Astrocyte (in vitro differentiated cells and primary cell): ENCODE measurements around the gene MUC13. TPM values are rescaled to one million over a fixed set of nuclear protein-coding genes. Genes with fewer than 3 reads are reported as not detected.

Experiments
- DNase-seq: peaks from one replicate; pipeline ENCODE4 v3.0.0-alpha.2; 2010; ENCODE audit warnings: low read depth
- FAIRE-seq: peaks from 2 replicates; lab custom pipeline; 2011; peaks lifted over from hg19 to GRCh38; lab: Jason Lieb, UNC
- H2AFZ ChIP-seq: 2 replicates; pipeline ENCODE4 v1.6.0; 2012; ENCODE audit warnings: low read depth, low read length, inconsistent platforms
- H3K27ac ChIP-seq: 2 replicates; pipeline ENCODE4 v1.5.1; 2011; ENCODE audit warnings: low read depth, low read length, inconsistent platforms
- H3K27me3 ChIP-seq: 2 replicates; pipeline ENCODE4 v1.6.0; 2011; ENCODE audit warnings: low read length, inconsistent platforms; ENCODE audit not compliant: insufficient read depth
- H3K36me3 ChIP-seq: 2 replicates; pipeline ENCODE4 v1.5.1; 2011; ENCODE audit warnings: low read length, inconsistent platforms; ENCODE audit not compliant: insufficient read depth
- H3K4me1 ChIP-seq: 2 replicates; pipeline ENCODE4 v1.5.1; 2011; ENCODE audit warnings: low read length, inconsistent platforms; ENCODE audit not compliant: insufficient read depth
- H3K4me2 ChIP-seq: 2 replicates; pipeline ENCODE4 v1.6.0; 2012; ENCODE audit warnings: low read length, inconsistent platforms
- H3K4me3 ChIP-seq: 2 replicates; pipeline ENCODE4 v1.5.1; 2011; ENCODE audit warnings: low read depth, mild to moderate bottlenecking, low read length, inconsistent platforms; ENCODE audit not compliant: insufficient read depth
- H3K79me2 ChIP-seq: 2 replicates; pipeline ENCODE4 v1.6.0; 2012; ENCODE audit warnings: mild to moderate bottlenecking, low read length, inconsistent platforms; ENCODE audit not compliant: insufficient read depth
- H3K9ac ChIP-seq: 2 replicates; pipeline ENCODE4 v1.6.0; 2012; ENCODE audit warnings: mild to moderate bottlenecking, low read length, inconsistent platforms
- H3K9me3 ChIP-seq: 2 replicates; pipeline ENCODE4 v1.5.1; 2012; ENCODE audit warnings: low read depth, mild to moderate bottlenecking, low read length, inconsistent platforms; ENCODE audit not compliant: insufficient read depth
- H4K20me1 ChIP-seq: 2 replicates; pipeline ENCODE4 v1.6.0; 2012; ENCODE audit warnings: low read length, inconsistent platforms; ENCODE audit not compliant: insufficient read depth
- H3K27ac Mint-ChIP-seq: one replicate; pipeline ENCODE4 v1.8.0; 2021; ENCODE audit warnings: mild to moderate bottlenecking, mixed read lengths; ENCODE audit not compliant: unreplicated experiment
- H3K27me3 Mint-ChIP-seq: one replicate; pipeline ENCODE4 v1.8.0; 2021; ENCODE audit warnings: low read depth, mixed read lengths; ENCODE audit not compliant: unreplicated experiment
- H3K36me3 Mint-ChIP-seq: one replicate; pipeline ENCODE4 v1.8.0; 2021; ENCODE audit warnings: low read depth, mixed read lengths; ENCODE audit not compliant: unreplicated experiment
- H3K4me1 Mint-ChIP-seq: one replicate; pipeline ENCODE4 v1.8.0; 2021; ENCODE audit warnings: low read depth, mixed read lengths; ENCODE audit not compliant: unreplicated experiment
- H3K4me3 Mint-ChIP-seq: one replicate; pipeline ENCODE4 v1.8.0; 2021; ENCODE audit warnings: mild to moderate bottlenecking, moderate library complexity, mixed read lengths; ENCODE audit not compliant: unreplicated experiment
- H3K9me3 Mint-ChIP-seq: one replicate; pipeline ENCODE4 v1.8.0; 2021; ENCODE audit warnings: mild to moderate bottlenecking, mixed read lengths; ENCODE audit not compliant: unreplicated experiment
- CTCF ChIP-seq: IDR thresholded peaks from 2 replicates; pipeline ENCODE4 v1.5.1; 2011; ENCODE audit warnings: low read depth, mild to moderate bottlenecking, inconsistent platforms, low read length, moderate library complexity; ENCODE audit not compliant: insufficient read depth
- EZH2 ChIP-seq: IDR thresholded peaks from 2 replicates; pipeline ENCODE4 v1.6.1; 2012; ENCODE audit warnings: mild to moderate bottlenecking, low read length, inconsistent platforms; ENCODE audit not compliant: insufficient read depth
- total RNA-seq: library from RNA; stranded (reverse); gene quantifications from 2 replicates; pipeline ENCODE4 v1.2.1, GENCODE V29; 2021

Gene MUC13
- total RNA-seq, 1 donor from 2014 or later: not detected

- no peak overlapping the region for H3K27ac ChIP-seq
- H3K79me2 ChIP-seq: no peaks in the 10 kb centered on the region
- no peaks in the 10 kb centered on the region for H3K9me3 ChIP-seq
- Mint-ChIP-seq H3K27me3 (peaks cover 7% of the 10 kb centered on the region), H3K4me3 (no peak overlapping the region), H3K36me3 (no peaks in the 10 kb centered on the region), H3K27ac (no peak overlapping the region), H3K4me1 (no peaks in the 10 kb centered on the region), H3K9me3 (no peaks in the 10 kb centered on the region)
- H4K20me1 ChIP-seq: no peaks in the 10 kb centered on the region
- DNase-seq (no peak), FAIRE-seq (no peak)
- H3K36me3 ChIP-seq: no peaks in the 10 kb centered on the region
- H3K4me2 ChIP-seq: no peak overlapping the region
- no peak overlapping the region for H3K4me3 ChIP-seq
- no peak overlapping the region for H2AFZ ChIP-seq
- TF ChIP-seq CTCF: no peak
- TF ChIP-seq EZH2: no peak
- H3K4me1 ChIP-seq: no peaks in the 10 kb centered on the region
- no peak overlapping the region for H3K9ac ChIP-seq
- H3K27me3 ChIP-seq: no peaks in the 10 kb centered on the region
These were observed 37.6 kb downstream of the MUC13 start for GRCh38 chr3:124896824-124897526.

DNA sequence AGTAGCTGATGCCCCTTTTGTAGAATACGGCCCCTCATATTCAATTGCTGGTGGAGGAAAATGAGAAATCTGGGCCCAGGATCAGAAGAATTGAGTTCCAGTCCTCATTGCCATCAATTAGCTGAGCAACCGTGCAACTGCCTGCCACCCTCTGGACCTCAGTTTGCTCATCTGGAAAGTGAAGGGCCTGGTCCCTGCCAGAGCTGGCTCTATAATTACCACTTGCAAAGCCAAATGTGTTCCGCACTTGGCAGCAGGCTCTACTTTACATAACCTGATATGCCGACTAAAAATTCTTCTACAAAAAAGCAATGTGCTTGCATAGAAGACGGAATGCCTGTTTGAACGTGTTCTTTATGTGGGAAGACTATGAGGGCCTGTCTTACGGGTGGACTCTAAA is 38.8 kb downstream of the MUC13 start:
- H3K4me1 ChIP-seq: no peaks in the 10 kb centered on the region
- no peaks in the 10 kb centered on the region for H4K20me1 ChIP-seq
- no peak overlapping the region for H3K27ac Mint-ChIP-seq
- no peak overlapping the region for H2AFZ ChIP-seq
- no peak overlapping the region for H3K9ac ChIP-seq
- peaks cover 3% of the 10 kb centered on the region for H3K27me3 Mint-ChIP-seq
- no peak overlapping the region for H3K4me3 ChIP-seq
- H3K4me1 Mint-ChIP-seq: peaks cover 2% of the 10 kb centered on the region
- no peaks in the 10 kb centered on the region for H3K9me3 ChIP-seq
- H3K36me3 ChIP-seq: no peaks in the 10 kb centered on the region
- H3K9me3 Mint-ChIP-seq: no peaks in the 10 kb centered on the region
- H3K79me2 ChIP-seq: no peaks in the 10 kb centered on the region
- no peak overlapping the region for H3K4me3 Mint-ChIP-seq
- DNase-seq: no peak
- H3K27ac ChIP-seq: no peak overlapping the region
- TF ChIP-seq EZH2: no peak
- no peak for TF ChIP-seq CTCF
- FAIRE-seq: no peak
- no peak overlapping the region for H3K4me2 ChIP-seq
- no peaks in the 10 kb centered on the region for H3K27me3 ChIP-seq
- H3K36me3 Mint-ChIP-seq: no peaks in the 10 kb centered on the region

DNA sequence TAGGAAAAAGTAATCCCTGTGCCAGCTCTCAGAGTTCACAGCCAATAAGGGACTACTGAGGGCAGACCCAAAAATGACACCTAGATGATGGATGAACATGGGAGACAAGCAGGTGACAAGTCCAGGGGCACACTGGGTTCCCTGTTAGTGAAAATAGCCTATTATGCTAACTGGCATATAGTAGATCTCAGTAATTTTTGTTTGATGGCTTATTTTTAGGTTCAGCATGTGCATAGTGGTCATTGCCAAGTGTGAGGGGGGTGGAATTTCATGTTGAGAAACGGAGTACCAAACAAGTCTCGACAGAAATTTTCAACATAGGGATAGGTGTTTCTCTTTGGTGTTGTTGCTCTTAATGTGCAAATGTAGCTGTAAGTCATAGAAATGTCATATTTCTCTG is 41.0 kb downstream of the MUC13 start:
- Mint-ChIP-seq H3K4me3 (no peak overlapping the region), H3K4me1 (peaks cover 6% of the 10 kb centered on the region), H3K27ac (no peak overlapping the region), H3K27me3 (peaks cover 3% of the 10 kb centered on the region), H3K36me3 (no peaks in the 10 kb centered on the region), H3K9me3 (no peaks in the 10 kb centered on the region)
- H3K4me2 ChIP-seq: no peak overlapping the region
- TF ChIP-seq CTCF: no peak
- TF ChIP-seq EZH2: no peak
- no peaks in the 10 kb centered on the region for H3K36me3 ChIP-seq
- no peak overlapping the region for H3K9ac ChIP-seq
- no peaks in the 10 kb centered on the region for H3K4me1 ChIP-seq
- no peaks in the 10 kb centered on the region for H3K27me3 ChIP-seq
- no peak for FAIRE-seq
- no peaks in the 10 kb centered on the region for H3K79me2 ChIP-seq
- H2AFZ ChIP-seq: no peak overlapping the region
- no peak for DNase-seq
- no peaks in the 10 kb centered on the region for H4K20me1 ChIP-seq
- H3K27ac ChIP-seq: no peak overlapping the region
- no peaks in the 10 kb centered on the region for H3K9me3 ChIP-seq
- no peak overlapping the region for H3K4me3 ChIP-seq
